ENCODE results near the gene IGLL1. TPM values are rescaled to one million over a fixed set of nuclear protein-coding genes. Genes with fewer than 3 reads are reported as not detected.

IGLL1 gene
- total RNA-seq, 1 donor from 2014 or later = not detected

DNA sequence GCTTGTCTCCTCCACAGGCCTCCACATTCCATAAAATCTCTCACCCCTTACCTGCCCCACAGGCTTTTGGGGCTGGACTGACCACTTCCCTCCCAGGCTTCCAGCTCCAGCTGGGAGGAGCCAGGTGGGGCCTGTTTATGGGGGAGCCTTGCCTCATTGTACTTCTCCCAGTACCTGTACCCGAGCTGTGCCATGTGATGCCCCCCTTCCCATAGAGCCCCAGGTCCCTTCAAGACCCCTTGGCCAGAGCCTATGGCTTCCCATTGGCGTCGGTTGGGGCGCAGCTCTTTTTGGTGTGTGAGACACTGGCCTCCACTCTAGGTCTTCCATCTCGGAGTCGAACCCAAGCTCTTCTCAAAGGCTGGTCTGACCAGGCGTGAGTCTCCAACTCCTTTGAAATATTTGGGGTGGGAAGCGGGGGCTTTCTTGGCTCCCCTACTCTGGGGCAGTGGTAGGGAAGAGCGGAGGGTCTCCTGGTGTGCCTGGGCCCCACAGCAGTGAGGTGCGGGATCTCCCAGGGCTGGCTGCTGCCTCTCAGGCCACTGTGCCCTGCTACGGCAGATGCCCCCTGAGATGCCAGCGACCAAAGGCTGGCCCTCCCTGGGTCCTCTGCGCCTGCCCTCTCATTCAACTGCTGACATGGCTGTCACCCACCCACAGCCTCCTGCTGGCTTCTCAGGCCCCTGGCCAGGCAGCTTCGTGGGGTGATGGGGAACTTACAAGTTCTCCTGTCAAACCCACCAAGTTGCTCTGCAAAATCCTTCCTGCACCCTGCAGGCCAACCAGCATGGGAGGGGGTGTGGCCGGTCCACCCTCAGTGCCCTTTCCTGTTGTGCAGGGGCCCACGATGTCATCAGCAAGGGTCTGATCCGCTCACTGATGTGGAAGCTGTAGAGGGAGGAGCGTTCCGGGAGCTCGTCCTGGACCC lies 26.4 kb upstream of the IGLL1 start:
- Histone ChIP-seq H3K27ac (ENCODE audit: low read depth, low read length) (no peak overlapping the region), H3K9ac (ENCODE audit: low read length) (no peak overlapping the region), H3K36me3 (ENCODE audit: insufficient read depth, low read length) (no peaks in the 10 kb centered on the region), H3K4me2 (ENCODE audit: low read length) (no peak overlapping the region), H4K20me1 (ENCODE audit: insufficient read depth, low read length) (no peaks in the 10 kb centered on the region), H3K27me3 (ENCODE audit: insufficient read depth, low read length) (no peaks in the 10 kb centered on the region), H2AFZ (ENCODE audit: low read depth, low read length) (no peak overlapping the region), H3K79me2 (ENCODE audit: insufficient read depth, low read length) (no peaks in the 10 kb centered on the region), H3K4me1 (ENCODE audit: insufficient read depth, low read length) (no peaks in the 10 kb centered on the region), H3K9me3 (ENCODE audit: insufficient read depth, low read depth, low read length) (no peaks in the 10 kb centered on the region), H3K4me3 (ENCODE audit: insufficient read depth, low read depth, low read length) (no peak overlapping the region)
- Mint-ChIP-seq H3K4me3 (ENCODE audit: unreplicated experiment) (no peak overlapping the region), H3K9me3 (ENCODE audit: unreplicated experiment) (no peaks in the 10 kb centered on the region), H3K4me1 (ENCODE audit: low read depth, unreplicated experiment) (peaks cover under 1% of the 10 kb centered on the region), H3K27me3 (ENCODE audit: low read depth, unreplicated experiment) (peaks cover 36% of the 10 kb centered on the region), H3K36me3 (ENCODE audit: low read depth, unreplicated experiment) (peaks cover 1% of the 10 kb centered on the region), H3K27ac (ENCODE audit: unreplicated experiment) (no peak overlapping the region)
- DNase-seq (ENCODE audit: low read depth) = no peak
- TF ChIP-seq CTCF (IDR thresholded peaks at IDR 0.05; ENCODE audit: insufficient read depth, low read depth, low read length) (no peak), EZH2 (IDR thresholded peaks at IDR 0.05; ENCODE audit: insufficient read depth, low read length) (no peak)
- no peak for FAIRE-seq

GRCh38 chr22:23604939-23605712 lies 25.0 kb upstream of the IGLL1 start:
- Histone ChIP-seq H3K4me3 (ENCODE audit: insufficient read depth, low read depth, low read length) (no peak overlapping the region), H3K36me3 (ENCODE audit: insufficient read depth, low read length) (no peaks in the 10 kb centered on the region), H3K9ac (ENCODE audit: low read length) (no peak overlapping the region), H2AFZ (ENCODE audit: low read depth, low read length) (no peak overlapping the region), H3K27me3 (ENCODE audit: insufficient read depth, low read length) (no peaks in the 10 kb centered on the region), H3K9me3 (ENCODE audit: insufficient read depth, low read depth, low read length) (no peaks in the 10 kb centered on the region), H3K27ac (ENCODE audit: low read depth, low read length) (no peak overlapping the region), H3K4me2 (ENCODE audit: low read length) (no peak overlapping the region), H3K4me1 (ENCODE audit: insufficient read depth, low read length) (no peaks in the 10 kb centered on the region), H4K20me1 (ENCODE audit: insufficient read depth, low read length) (no peaks in the 10 kb centered on the region), H3K79me2 (ENCODE audit: insufficient read depth, low read length) (no peaks in the 10 kb centered on the region)
- Mint-ChIP-seq H3K27ac (ENCODE audit: unreplicated experiment) (no peak overlapping the region), H3K4me3 (ENCODE audit: unreplicated experiment) (no peak overlapping the region), H3K36me3 (ENCODE audit: low read depth, unreplicated experiment) (peaks cover 1% of the 10 kb centered on the region), H3K4me1 (ENCODE audit: low read depth, unreplicated experiment) (peaks cover 6% of the 10 kb centered on the region), H3K27me3 (ENCODE audit: low read depth, unreplicated experiment) (peaks cover 33% of the 10 kb centered on the region), H3K9me3 (ENCODE audit: unreplicated experiment) (no peaks in the 10 kb centered on the region)
- no peak for DNase-seq (ENCODE audit: low read depth)
- TF ChIP-seq EZH2 (IDR thresholded peaks at IDR 0.05; ENCODE audit: insufficient read depth, low read length) (no peak), CTCF (IDR thresholded peaks at IDR 0.05; ENCODE audit: insufficient read depth, low read depth, low read length) (no peak)
- FAIRE-seq = no peak
